BLaER1 (cell line): Measurements from ENCODE around the gene TM7SF2.

ENCODE experiments used
- H3K27ac ChIP-seq: shearing (Covaris generic); formaldehyde crosslinking; 2 replicates; pipeline ENCODE4 v1.8.1; 2022
- H3K27me3 ChIP-seq: shearing (Covaris generic); formaldehyde crosslinking; 2 replicates; pipeline ENCODE4 v1.8.1; 2022
- H3K36me3 ChIP-seq: shearing (Covaris generic); formaldehyde crosslinking; 2 replicates; pipeline ENCODE4 v1.8.1; 2022
- H3K4me1 ChIP-seq: shearing (Covaris generic); formaldehyde crosslinking; 2 replicates; pipeline ENCODE4 v1.8.1; 2022
- H3K4me2 ChIP-seq: shearing (Covaris generic); formaldehyde crosslinking; 2 replicates; pipeline ENCODE4 v1.8.1; 2022
- H3K4me3 ChIP-seq: shearing (Covaris generic); formaldehyde crosslinking; 2 replicates; pipeline ENCODE4 v1.8.1; 2022
- H3K9ac ChIP-seq: shearing (Covaris generic); formaldehyde crosslinking; 2 replicates; pipeline ENCODE4 v1.8.1; 2022
- H3K9me3 ChIP-seq: shearing (Covaris generic); formaldehyde crosslinking; 2 replicates; pipeline ENCODE4 v1.8.1; 2022
- H4K20me1 ChIP-seq: shearing (Covaris generic); formaldehyde crosslinking; 2 replicates; pipeline ENCODE4 v1.8.1; 2022
- Cebpa-rat ChIP-seq: shearing (Covaris generic); IDR thresholded peaks from 2 replicates; pipeline ENCODE4 v1.8.1; 2022

Gene TM7SF2

DNA sequence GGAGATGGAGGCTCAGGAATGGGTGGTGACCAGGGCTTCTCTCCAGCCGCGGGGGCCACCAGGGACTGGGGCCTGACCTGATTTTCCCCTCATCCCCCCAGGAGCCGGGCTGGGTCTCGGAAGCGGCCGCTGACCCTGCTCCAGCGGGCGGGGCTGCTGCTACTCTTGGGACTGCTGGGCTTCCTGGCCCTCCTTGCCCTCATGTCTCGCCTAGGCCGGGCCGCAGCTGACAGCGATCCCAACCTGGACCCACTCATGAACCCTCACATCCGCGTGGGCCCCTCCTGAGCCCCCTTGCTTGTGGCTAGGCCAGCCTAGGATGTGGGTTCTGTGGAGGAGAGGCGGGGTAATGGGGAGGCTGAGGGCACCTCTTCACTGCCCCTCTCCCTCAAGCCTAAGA, 23.8 kb upstream of the TM7SF2 start:
- H3K9me3 ChIP-seq: no peaks in the 10 kb centered on the region
- H3K4me2 ChIP-seq: no peak overlapping the region
- peaks cover 26% of the 10 kb centered on the region for H3K4me1 ChIP-seq
- H3K4me3 ChIP-seq: no peak overlapping the region
- no peak for TF ChIP-seq Cebpa-rat
- H3K36me3 ChIP-seq: peaks cover 50% of the 10 kb centered on the region
- no peaks in the 10 kb centered on the region; the same call in 1 of the 2 replicates for H4K20me1 ChIP-seq
- H3K27ac ChIP-seq: no peak overlapping the region
- H3K27me3 ChIP-seq: no peaks in the 10 kb centered on the region
- no peak overlapping the region for H3K9ac ChIP-seq

DNA sequence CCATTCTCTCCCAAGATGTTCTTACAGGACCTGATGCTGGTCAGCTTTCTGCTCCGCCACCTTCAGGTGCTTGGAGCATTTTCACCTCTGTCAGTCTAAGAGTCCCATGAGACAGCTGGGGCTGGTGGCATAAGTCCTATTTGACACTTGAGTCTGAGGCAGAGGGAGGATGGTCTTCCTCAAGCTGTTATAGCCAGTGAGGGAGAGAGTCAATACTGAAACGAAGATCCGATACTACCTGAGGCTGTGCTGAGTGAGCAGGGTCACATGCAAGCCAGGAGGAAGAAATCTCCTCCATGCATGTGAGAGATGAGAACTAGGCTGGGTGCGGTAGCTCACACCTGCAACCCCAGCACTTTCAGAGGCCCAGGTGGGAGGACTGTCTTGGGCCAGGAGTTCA, 22.1 kb upstream of the TM7SF2 start:
- Histone ChIP-seq H3K27ac (no peak overlapping the region), H3K4me3 (no peak overlapping the region), H3K27me3 (no peaks in the 10 kb centered on the region), H4K20me1 (no peaks in the 10 kb centered on the region; the same call in 1 of the 2 replicates), H3K9ac (no peak overlapping the region), H3K4me2 (no peak overlapping the region), H3K36me3 (peaks cover 50% of the 10 kb centered on the region), H3K4me1 (peaks cover 17% of the 10 kb centered on the region), H3K9me3 (no peaks in the 10 kb centered on the region)
- no peak for TF ChIP-seq Cebpa-rat

DNA sequence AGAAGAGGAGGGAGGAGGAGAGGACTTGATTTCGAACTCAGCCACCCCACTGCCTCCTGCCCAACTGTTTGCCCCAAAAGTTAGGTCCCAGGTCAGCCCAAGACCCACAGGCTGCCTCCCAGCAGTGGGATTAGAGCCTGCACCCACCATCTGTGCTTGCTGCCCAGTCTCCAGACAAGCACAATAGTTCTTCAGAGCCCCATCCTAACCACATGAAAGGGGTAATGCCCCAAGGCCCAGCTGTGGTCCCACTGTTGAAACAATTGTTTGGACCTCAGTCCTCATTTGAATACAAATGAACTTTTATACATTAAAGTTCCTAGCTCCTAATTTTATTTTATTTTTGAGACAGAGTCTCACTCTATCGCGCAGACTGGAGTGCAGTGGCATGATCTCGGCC, 21.0 kb upstream of the TM7SF2 start:
- no peaks in the 10 kb centered on the region for H4K20me1 ChIP-seq
- peaks cover 43% of the 10 kb centered on the region for H3K36me3 ChIP-seq
- TF ChIP-seq Cebpa-rat: no peak
- no peak overlapping the region for H3K27ac ChIP-seq
- H3K4me1 ChIP-seq: peaks cover 9% of the 10 kb centered on the region; the same call in 1 of the 2 replicates
- no peaks in the 10 kb centered on the region for H3K9me3 ChIP-seq
- peak overlapping the region; percentile 26; the same call in 1 of the 2 replicates for H3K4me2 ChIP-seq
- 0 out of 2 replicates have a peak overlapping the region, but pooled peaks have one; percentile 45 for H3K9ac ChIP-seq
- H3K4me3 ChIP-seq: no peak overlapping the region
- H3K27me3 ChIP-seq: no peaks in the 10 kb centered on the region

DNA sequence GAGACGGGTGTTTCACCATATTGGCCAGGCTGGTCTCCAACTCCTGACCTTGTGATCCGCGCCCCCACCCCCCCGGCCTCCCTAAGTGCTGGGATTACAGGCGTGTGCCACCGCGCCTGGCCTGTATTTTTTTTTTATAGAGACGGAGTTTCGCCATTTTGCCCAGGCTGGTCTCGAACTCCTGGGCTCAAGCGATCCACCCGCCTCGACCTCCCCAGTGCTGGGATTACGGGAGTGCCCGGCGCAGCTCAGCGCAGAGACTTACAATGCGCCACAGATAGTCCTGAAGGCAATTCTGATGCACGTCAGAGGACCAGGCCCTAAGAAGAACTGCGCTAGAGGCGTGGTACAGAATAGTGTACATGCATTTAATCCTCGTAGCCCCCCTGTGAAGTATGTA, 16.2 kb upstream of the TM7SF2 start:
- no peak overlapping the region; the same call in 1 of the 2 replicates for H3K4me3 ChIP-seq
- peaks cover 19% of the 10 kb centered on the region for H3K4me1 ChIP-seq
- no peak for TF ChIP-seq Cebpa-rat

DNA sequence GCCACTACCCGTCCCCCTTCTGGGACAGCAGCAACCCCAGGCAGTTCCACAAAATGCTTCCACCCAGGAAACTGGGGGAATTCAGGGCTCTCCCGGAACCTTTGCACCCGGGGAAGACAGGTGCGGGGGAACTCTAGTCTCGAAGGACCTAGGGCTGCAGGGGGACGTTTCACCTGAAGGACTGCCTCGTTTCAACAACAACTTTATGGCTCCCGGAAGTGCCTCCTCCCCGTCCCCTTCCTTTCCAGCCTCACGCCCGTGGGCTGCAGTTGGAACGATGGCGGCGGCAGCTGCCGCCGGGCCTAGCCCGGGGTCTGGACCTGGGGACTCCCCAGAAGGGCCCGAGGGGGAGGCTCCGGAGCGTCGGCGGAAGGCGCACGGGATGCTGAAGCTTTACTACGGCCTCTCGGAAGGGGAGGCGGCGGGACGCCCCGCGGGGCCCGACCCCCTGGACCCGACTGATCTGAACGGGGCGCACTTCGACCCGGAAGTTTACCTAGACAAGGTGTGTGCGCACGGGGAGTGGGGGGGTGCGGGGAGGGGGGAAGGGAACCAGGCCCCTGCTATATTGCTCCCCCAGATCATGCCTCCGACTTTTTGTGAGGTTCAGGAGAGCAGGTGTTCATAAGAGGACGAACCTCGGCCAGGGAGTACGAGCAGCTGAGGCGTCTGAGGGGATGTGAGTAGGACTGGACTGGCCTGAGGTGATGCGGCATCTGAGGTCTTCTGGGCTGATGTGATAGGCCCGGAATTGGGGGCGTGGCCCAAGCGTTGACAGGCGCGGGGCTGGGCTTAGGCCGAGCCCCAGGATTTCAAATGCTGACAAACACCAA, 15.5 kb upstream of the TM7SF2 start, which contains the start of gene VPS51:
TSS of gene VPS51 (plus strand) at position 241 of the 833 bp plus-strand sequence. CDS start at position 278, 37 bp downstream.
- no peak for TF ChIP-seq Cebpa-rat
- Histone ChIP-seq H3K9me3 (no peaks in the 10 kb centered on the region), H4K20me1 (peaks cover 20% of the 10 kb centered on the region), H3K27me3 (no peaks in the 10 kb centered on the region), H3K4me2 (peak within 1 kb of the TSS; percentile 95), H3K36me3 (peaks cover 35% of the 10 kb centered on the region), H3K9ac (peak within 1 kb of the TSS; percentile 93), H3K27ac (peak within 1 kb of the TSS; percentile 89), H3K4me1 (peaks cover 13% of the 10 kb centered on the region), H3K4me3 (peak within 1 kb of the TSS; percentile 79)

More for the DNA sequence above, 16.2 kb upstream of the TM7SF2 start:
- peak overlapping the region; percentile 89 for H3K27ac ChIP-seq
- H4K20me1 ChIP-seq: peaks cover 20% of the 10 kb centered on the region
- H3K27me3 ChIP-seq: no peaks in the 10 kb centered on the region
- peak overlapping the region; percentile 93 for H3K9ac ChIP-seq
- H3K4me2 ChIP-seq: peak overlapping the region; percentile 95
- peaks cover 28% of the 10 kb centered on the region for H3K36me3 ChIP-seq
- H3K9me3 ChIP-seq: no peaks in the 10 kb centered on the region

DNA sequence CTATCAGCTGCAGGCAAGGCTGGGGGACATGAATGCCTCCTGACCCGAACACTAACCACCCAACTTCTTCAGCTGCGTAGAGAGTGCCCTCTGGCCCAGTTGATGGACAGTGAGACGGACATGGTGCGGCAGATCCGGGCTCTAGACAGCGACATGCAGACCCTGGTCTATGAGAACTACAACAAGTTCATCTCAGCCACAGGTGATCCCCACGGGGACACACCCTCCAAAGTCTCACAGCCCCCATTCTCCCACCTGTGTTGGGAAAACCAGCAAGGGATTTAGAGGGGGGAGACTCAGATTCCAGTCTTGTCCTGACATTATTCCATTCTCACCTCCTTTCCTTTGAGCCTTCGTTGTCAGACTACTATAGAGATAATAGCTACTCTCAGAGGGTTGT, 14.7 kb upstream of the TM7SF2 start:
- H3K27me3 ChIP-seq: no peaks in the 10 kb centered on the region
- H3K4me1 ChIP-seq: peaks cover 13% of the 10 kb centered on the region
- H3K9me3 ChIP-seq: no peaks in the 10 kb centered on the region
- peaks cover 23% of the 10 kb centered on the region for H4K20me1 ChIP-seq
- no peak for TF ChIP-seq Cebpa-rat
- H3K4me2 ChIP-seq: peak overlapping the region; percentile 95
- peaks cover 43% of the 10 kb centered on the region for H3K36me3 ChIP-seq
- H3K4me3 ChIP-seq: peak overlapping the region; percentile 79
- H3K27ac ChIP-seq: no peak overlapping the region
- peak overlapping the region; percentile 93; the same call in 1 of the 2 replicates for H3K9ac ChIP-seq

DNA sequence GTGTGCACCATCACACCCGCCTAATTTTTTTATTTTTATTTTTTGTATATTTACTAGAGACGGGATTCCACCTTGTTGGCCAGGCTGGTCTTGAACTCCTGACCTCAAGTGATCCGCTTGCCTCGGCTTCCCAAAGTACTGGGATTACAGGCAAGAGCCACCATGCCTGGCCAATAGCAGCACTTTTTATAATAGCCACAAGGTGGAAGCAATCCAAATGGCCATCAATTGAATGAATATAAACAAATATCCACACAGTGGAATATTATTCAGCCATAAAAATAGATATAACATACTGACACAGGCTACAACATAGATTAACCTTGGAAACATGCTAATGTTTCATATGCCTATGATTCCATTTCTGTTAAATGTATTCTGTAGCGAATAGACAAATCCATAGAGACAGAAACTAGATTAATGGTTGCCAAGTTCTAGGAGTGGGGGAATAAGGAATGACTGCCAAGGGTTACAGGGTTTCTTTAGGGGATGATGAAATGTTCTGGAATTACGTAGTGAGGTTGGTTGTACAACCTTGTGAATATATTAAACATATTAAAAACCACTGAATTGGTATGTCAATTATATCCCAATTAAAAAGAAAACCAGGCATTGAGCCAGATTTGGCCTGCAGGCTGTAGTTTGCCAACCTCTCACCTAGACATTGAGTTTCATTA, 10.9 kb upstream of the TM7SF2 start:
- Histone ChIP-seq H3K4me1 (peaks cover 10% of the 10 kb centered on the region), H3K27me3 (no peaks in the 10 kb centered on the region), H3K27ac (no peak overlapping the region), H3K4me2 (no peak overlapping the region), H3K9ac (no peak overlapping the region), H3K36me3 (peaks cover 68% of the 10 kb centered on the region), H3K4me3 (no peak overlapping the region), H3K9me3 (no peaks in the 10 kb centered on the region), H4K20me1 (peaks cover 53% of the 10 kb centered on the region)
- TF ChIP-seq Cebpa-rat: no peak

DNA sequence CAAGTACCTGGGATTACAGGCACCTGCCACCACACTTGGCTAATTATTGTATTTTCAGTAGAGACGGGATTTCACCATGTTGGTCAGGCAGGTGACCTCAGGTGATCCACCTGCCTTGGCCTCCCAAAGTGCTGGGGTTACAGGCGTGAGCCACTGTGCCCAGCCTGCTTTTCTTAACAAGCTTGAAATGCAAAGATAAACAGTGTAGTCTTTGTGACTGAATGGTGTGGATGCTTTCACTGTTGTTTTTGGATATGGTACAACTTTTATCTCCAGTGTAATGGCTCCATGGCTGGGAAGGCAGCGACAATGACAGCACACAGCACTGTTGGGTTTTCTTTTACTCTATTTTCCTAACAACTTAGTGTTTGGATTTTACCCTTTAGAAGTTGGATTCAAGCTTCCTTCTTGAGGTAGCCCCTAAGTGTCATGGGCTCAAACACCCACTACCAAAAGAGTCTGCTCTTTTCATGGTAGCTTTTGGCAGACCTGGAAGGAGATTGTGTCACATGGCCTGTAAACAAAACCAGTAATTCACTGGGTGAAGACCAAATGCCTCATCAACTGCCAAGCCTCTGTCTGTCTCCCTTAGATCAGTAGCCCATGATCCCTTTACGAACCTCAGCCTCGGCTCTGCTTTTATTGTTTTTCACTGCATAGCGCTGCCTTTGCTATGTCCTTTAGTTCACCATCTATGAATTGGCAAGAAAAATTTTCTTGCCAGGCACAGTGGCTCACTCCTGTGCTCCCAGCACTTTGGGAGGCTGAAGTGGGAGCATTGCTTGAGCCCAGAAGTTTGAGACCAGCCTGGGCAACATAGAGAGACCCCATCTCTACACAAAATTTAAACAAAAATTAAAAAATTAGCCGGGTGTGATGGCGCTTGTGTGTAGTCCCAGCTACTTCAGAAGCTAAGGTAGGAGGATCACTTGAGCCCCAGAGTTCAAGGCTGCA, 9.3 kb upstream of the TM7SF2 start:
- Histone ChIP-seq H3K4me1 (peaks cover 1% of the 10 kb centered on the region), H4K20me1 (peaks cover 53% of the 10 kb centered on the region), H3K27ac (no peak overlapping the region), H3K9me3 (no peaks in the 10 kb centered on the region), H3K9ac (no peak overlapping the region), H3K4me2 (no peak overlapping the region), H3K36me3 (peaks cover 77% of the 10 kb centered on the region), H3K4me3 (no peak overlapping the region), H3K27me3 (no peaks in the 10 kb centered on the region)
- no peak for TF ChIP-seq Cebpa-rat

DNA sequence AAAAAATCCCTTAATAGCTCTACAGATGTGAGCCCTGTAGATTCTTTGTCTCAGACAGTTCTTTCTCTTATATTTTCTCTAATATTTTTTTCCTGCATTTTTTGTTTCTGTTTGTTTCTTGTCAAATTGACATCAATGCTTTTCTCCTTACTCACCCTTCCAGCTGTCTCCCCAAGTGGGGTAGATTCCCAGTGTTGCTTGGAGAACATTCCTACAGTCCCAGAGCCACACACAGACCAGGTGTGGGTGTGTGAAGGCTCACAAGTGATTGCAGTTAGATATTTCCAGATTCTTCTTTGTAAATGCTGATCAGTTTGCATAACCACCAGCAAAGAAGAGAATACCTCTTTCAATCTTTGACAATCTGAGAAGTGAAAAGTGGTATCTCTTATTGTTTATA, 8.2 kb upstream of the TM7SF2 start:
- Histone ChIP-seq H4K20me1 (peaks cover 52% of the 10 kb centered on the region), H3K9me3 (no peaks in the 10 kb centered on the region), H3K36me3 (peaks cover 77% of the 10 kb centered on the region), H3K27ac (no peak overlapping the region), H3K4me1 (no peaks in the 10 kb centered on the region), H3K27me3 (no peaks in the 10 kb centered on the region), H3K4me2 (no peak overlapping the region), H3K9ac (no peak overlapping the region), H3K4me3 (no peak overlapping the region)
- TF ChIP-seq Cebpa-rat: no peak
